ENCODE data around the gene GPR37. TPM values are rescaled to one million over a fixed set of nuclear protein-coding genes. Genes with fewer than 3 reads are reported as not detected.

Gene GPR37
- total and polyA plus RNA-seq, 10 of the 15 experiments (the other 5 are each of a cell fraction or from before 2014, with no cell fraction given): 0.02 TPM; not detected in 9

GRCh38 chr7:124716894-124717293 lies 48.7 kb downstream of the GPR37 start (continued):
- TF ChIP-seq HSF1 (IDR thresholded peaks at IDR 0.05; ENCODE audit: low read depth, low read length): no peak

GRCh38 chr7:124713086-124713485 lies 52.5 kb downstream of the GPR37 start:
- H3K4me2 ChIP-seq (ENCODE audit: control insufficient read depth, insufficient read depth): no peak overlapping the region
- ChIA-PET SMC1A (ENCODE audit: uncharacterized antibody, unreplicated experiment) (no interaction called here), POLR2A (no interaction called here), CTCF (interaction anchor here (1.0 kb wide), 2 partner anchors 8 to 817 kb away, joined by 3 read pairs; no protein-coding TSS in a partner anchor), RAD21 (ENCODE audit: unreplicated experiment) (no interaction called here)
- H3K9ac ChIP-seq (ENCODE audit: control insufficient read depth, insufficient read depth, low read length): no peak overlapping the region
- no TSS peak for BruUV-seq (replicated peaks)
- ATAC-seq: no peak
- H3K36me3 ChIP-seq (ENCODE audit: control insufficient read depth in 2 of 2, insufficient read depth in 2 of 2, low read length in 1 of 2): no peaks in the 10 kb centered on the region
- no peaks in the 10 kb centered on the region; the same call in 2 of the 3 replicates for H3K9me3 ChIP-seq (replicated peaks; ENCODE audit: control insufficient read depth, insufficient read depth, low read length)
- H3K27ac ChIP-seq (ENCODE audit: control insufficient read depth, insufficient read depth): no peak overlapping the region
- H3K4me1 ChIP-seq (ENCODE audit: control insufficient read depth, insufficient read depth, low read length): no peaks in the 10 kb centered on the region
- H2AFZ ChIP-seq (ENCODE audit: control insufficient read depth, low read depth, low read length): no peak overlapping the region
- FAIRE-seq: no peak
- H3K79me2 ChIP-seq (ENCODE audit: control insufficient read depth, insufficient read depth, low read length): no peaks in the 10 kb centered on the region
- in situ Hi-C loops (cut with MboI) (no loop called here), intact Hi-C loops (cut with micrococcal nuclease; ENCODE audit: unreplicated experiment) (no loop called here)
- no peak overlapping the region for H3K4me3 ChIP-seq
- H3K27me3 ChIP-seq (replicated peaks in 1 of 2; ENCODE audit: control insufficient read depth in 2 of 2, insufficient read depth in 2 of 2, low read length in 1 of 2): no peaks in the 10 kb centered on the region
- DNase-seq (ENCODE audit: low read depth, low spot score): no peak
- H4K20me1 ChIP-seq (ENCODE audit: control insufficient read depth, insufficient read depth): no peaks in the 10 kb centered on the region
- WGBS (ENCODE audit: insufficient coverage, insufficient replicate concordance, low lambda C conversion rate, missing lambda C conversion rate): 12% methylated on average over 3 of the region's 3 CpGs
- TF ChIP-seq REST (IDR thresholded peaks at IDR 0.05; ENCODE audit: low read depth, low read length) (no peak), SMAD5 (IDR thresholded peaks at IDR 0.05; ENCODE audit: low read depth) (no peak), ZBED1 (IDR thresholded peaks at IDR 0.05; ENCODE audit: borderline replicate concordance) (no peak), ZBTB4 (CRISPR knock-in tag; IDR thresholded peaks at IDR 0.05) (no peak), MYC (IDR thresholded peaks at IDR 0.05; ENCODE audit: insufficient read depth, insufficient read length, insufficient replicate concordance, low read length, severe bottlenecking) (no peak), USF1 (IDR thresholded peaks at IDR 0.05; ENCODE audit: borderline replicate concordance, extremely low read length, insufficient read depth, low read depth, low read length) (no peak), CHD2 (IDR thresholded peaks at IDR 0.05; ENCODE audit: borderline replicate concordance, low read depth, low read length) (no peak), SMC3 (IDR thresholded peaks at IDR 0.05; ENCODE audit: borderline replicate concordance, low read length) (no peak), KAT2A (conservative IDR thresholded peaks at IDR 0.05; ENCODE audit: control insufficient read depth, low read depth, low read length) (no peak), PAX8 (IDR thresholded peaks at IDR 0.05) (no peak)

Measured in GM12878 (cell line).